Hepatocyte (in vitro differentiated cells): ENCODE measurements around the gene CKAP2. TPM values are rescaled to one million over a fixed set of nuclear protein-coding genes. Genes with fewer than 3 reads are reported as not detected.
A peak's percentile ranks its signal among the peaks of the same experiment; 100 is the strongest.
"Not testable (repeated sequence)": the region's sequence is repeated elsewhere in the genome, so short reads cannot be mapped to it uniquely, and the experiment has no call there.

Experiments
- DNase-seq: peaks from one replicate; pipeline ENCODE4 v3.0.0-alpha.2; 2016; ENCODE audit warnings: low spot score
- H2AFZ ChIP-seq: fragments of 200-600 bp; sonication (generic); 2 replicates; pipeline ENCODE4 v1.6.0; 2016; ENCODE audit warnings: antibody characterized with exemption, mild to moderate bottlenecking
- H3K27ac ChIP-seq: fragments of 200-600 bp; sonication (generic); 2 replicates; pipeline ENCODE4 v1.5.1; 2016; ENCODE audit warnings: mild to moderate bottlenecking
- H3K27me3 ChIP-seq: fragments of 200-600 bp; sonication (generic); 2 replicates; pipeline ENCODE4 v1.6.1; 2016
- H3K36me3 ChIP-seq: fragments of 200-600 bp; sonication (generic); replicated peaks from 2 replicates; pipeline ENCODE4 v1.5.1; 2016; ENCODE audit warnings: low read depth; ENCODE audit not compliant: insufficient read depth
- H3K4me1 ChIP-seq: fragments of 200-600 bp; sonication (generic); 2 replicates; pipeline ENCODE4 v1.5.1; 2016; ENCODE audit warnings: mild to moderate bottlenecking, moderate library complexity; ENCODE audit not compliant: insufficient read depth
- H3K4me2 ChIP-seq: fragments of 200-600 bp; sonication (generic); 2 replicates; pipeline ENCODE4 v1.6.0; 2016
- H3K4me3 ChIP-seq: fragments of 200-600 bp; sonication (generic); 2 replicates; pipeline ENCODE4 v1.5.1; 2016; ENCODE audit warnings: mild to moderate bottlenecking
- H3K79me2 ChIP-seq: fragments of 200-600 bp; sonication (generic); 2 replicates; pipeline ENCODE4 v1.6.0; 2017; ENCODE audit warnings: mild to moderate bottlenecking
- H3K9me2 ChIP-seq: fragments of 200-600 bp; sonication (generic); replicated peaks from 2 replicates; pipeline ENCODE4 v1.6.0; 2017; ENCODE audit warnings: mild to moderate bottlenecking; ENCODE audit not compliant: insufficient read depth
- H3K9me3 ChIP-seq: fragments of 200-600 bp; sonication (generic); 2 replicates; pipeline ENCODE4 v1.5.1; 2016; ENCODE audit warnings: low read depth, mild to moderate bottlenecking
- H4K20me1 ChIP-seq: fragments of 200-600 bp; sonication (generic); 2 replicates; pipeline ENCODE4 v1.6.0; 2016; ENCODE audit warnings: mild to moderate bottlenecking; ENCODE audit not compliant: insufficient read depth, poor library complexity, severe bottlenecking
- EZH2 ChIP-seq: fragments of 200-600 bp; sonication (generic); IDR thresholded peaks from 2 replicates; pipeline ENCODE4 v1.6.1; 2016; ENCODE audit warnings: antibody characterized with exemption, mild to moderate bottlenecking, borderline replicate concordance
- EZH2phosphoT487 ChIP-seq: fragments of 200-600 bp; sonication (generic); IDR thresholded peaks from one replicate; pipeline ENCODE4 v1.6.1; 2018; ENCODE audit warnings: antibody characterized with exemption, mild to moderate bottlenecking, low read depth, moderate library complexity; ENCODE audit not compliant: unreplicated experiment, severe bottlenecking
- WGBS: methylation state at CpG from one replicate; pipeline ENCODE4 v1.1.6; 2016; ENCODE audit warnings: low lambda C conversion rate; ENCODE audit errors: missing lambda C conversion rate; 5-methylcytosine and 5-hydroxymethylcytosine counted together
- polyA plus RNA-seq: library from polyadenylated mRNA; unstranded; fragments of >200 nt; fragmentation: Nextera tagmentation; extraction: Ambion mirVana; gene quantifications from 2 replicates; pipeline ENCODE4 v1.2.1, GENCODE V29; 2016
- total RNA-seq: library from RNA; depleted of rRNA; stranded (reverse); fragments of >200 nt; gene quantifications from 2 replicates; pipeline ENCODE4 v1.2.3, GENCODE V29; 2014
- TF ChIP-seq, protein P1 (sequence below): fragments of 200-600 bp; sonication (generic); IDR thresholded peaks from 2 replicates; pipeline ENCODE4 v1.5.1; 2016; ENCODE audit warnings: antibody characterized with exemption, mild to moderate bottlenecking; ENCODE audit not compliant: poor library complexity

CKAP2 gene, protein sequence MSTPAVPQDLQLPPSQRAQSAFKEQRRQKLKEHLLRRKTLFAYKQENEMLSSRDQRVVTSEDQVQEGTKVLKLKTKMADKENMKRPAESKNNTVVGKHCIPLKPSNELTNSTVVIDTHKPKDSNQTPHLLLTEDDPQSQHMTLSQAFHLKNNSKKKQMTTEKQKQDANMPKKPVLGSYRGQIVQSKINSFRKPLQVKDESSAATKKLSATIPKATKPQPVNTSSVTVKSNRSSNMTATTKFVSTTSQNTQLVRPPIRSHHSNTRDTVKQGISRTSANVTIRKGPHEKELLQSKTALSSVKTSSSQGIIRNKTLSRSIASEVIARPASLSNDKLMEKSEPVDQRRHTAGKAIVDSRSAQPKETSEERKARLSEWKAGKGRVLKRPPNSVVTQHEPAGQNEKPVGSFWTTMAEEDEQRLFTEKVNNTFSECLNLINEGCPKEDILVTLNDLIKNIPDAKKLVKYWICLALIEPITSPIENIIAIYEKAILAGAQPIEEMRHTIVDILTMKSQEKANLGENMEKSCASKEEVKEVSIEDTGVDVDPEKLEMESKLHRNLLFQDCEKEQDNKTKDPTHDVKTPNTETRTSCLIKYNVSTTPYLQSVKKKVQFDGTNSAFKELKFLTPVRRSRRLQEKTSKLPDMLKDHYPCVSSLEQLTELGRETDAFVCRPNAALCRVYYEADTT
- 20.7 and 21.4 TPM in 2 replicates for total RNA-seq
- polyA plus RNA-seq, result 15.3 and 17.2 TPM in 2 replicates

DNA sequence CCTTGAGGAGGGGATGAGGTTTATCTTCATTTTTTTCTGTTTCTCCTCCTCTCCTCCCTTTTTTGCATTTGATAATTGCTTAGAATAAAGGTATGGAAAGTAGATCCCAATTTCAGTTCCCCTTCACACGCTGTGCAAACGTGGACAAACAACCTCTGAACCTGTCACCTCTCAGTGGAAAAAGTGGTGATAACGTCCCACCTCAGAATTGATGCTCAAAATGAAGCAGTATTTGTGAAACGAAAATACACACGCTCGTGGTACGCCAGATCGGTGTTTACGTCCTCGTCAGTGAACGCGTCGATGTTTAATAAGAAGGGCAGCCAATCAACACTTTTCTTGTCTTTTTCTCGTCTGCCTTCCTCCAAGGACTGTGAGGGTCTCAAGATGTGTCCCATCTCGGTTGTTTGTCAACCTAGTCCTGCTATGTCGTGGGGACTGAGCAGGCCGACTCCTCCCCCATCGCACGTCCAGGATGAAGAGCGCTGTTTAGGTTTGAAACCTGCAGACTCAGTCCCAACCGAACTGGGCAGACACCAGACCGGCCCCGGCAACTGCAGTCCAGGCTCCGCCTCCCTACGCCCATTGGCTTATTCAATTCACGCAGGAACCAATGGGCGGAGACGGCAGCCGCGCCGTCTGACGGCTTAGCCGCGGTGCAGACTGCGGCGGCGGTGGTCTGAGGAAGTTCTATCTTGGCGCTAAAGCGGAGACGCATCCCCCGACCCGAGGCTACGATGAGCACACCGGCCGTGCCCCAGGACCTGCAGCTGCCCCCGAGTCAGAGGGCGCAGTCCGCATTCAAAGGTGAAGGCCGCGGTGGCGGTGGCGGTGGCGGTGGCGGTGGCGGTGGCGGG is at the start of gene CKAP2:
Gene CKAP2 (plus strand): TSS at position 659 of the 857 bp plus-strand sequence. CDS start 79 bp downstream, at position 738.
- peaks cover 38% of the 10 kb centered on the region for H3K79me2 ChIP-seq

DNA sequence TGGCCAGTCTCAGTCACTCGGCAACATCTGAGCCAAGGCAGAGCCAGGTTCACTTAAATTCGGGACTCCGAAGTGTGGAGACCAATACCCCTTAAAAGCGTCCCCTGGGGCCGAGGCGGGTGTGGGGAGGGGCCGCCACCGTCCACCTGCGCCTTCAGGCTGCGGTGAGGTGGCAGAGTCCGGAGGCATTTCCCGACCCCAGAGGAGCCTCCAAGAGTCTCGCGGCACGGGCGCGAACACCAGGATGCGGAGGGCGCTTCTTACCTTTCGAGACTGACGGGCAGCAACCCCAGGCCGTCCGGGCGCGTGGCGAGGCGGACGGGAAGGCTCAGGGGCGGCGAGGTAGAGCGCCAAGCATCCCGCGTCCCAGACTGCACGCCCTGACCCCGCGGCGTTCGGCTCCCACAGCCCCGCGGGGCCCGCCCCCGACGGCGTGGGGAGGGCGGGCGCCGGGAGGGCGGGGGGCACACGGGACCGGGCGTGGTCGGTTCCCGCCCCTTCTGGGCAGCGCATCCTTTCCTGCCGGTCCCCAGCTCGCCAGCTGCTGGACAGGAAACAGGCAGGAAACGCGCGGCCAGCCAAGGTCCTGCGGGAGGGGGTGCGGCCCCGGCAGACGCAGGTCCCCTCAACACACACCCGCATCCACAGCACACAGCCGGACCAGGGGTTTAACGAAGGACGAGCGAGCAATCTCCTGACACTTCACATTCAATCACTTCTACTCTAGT is 49.3 kb upstream of the CKAP2 start, which contains the start of gene THSD1:
Gene THSD1 (minus strand): TSS at position 406 of the 728 bp plus-strand sequence. CDS start 3,572 bp downstream, outside the sequence.
- DNase-seq, result peak; percentile 45
- Histone ChIP-seq H3K9me3 (no peaks in the 10 kb centered on the region), H3K79me2 (no peaks in the 10 kb centered on the region), H3K4me3 (peak within 1 kb of the TSS; percentile 52), H3K27ac (no peak within 1 kb of the TSS), H3K4me2 (peak within 1 kb of the TSS; percentile 96), H4K20me1 (no peaks in the 10 kb centered on the region), H3K9me2 (no peaks in the 10 kb centered on the region), H3K4me1 (peaks cover 12% of the 10 kb centered on the region), H3K27me3 (peaks cover 26% of the 10 kb centered on the region), H2AFZ (peak within 1 kb of the TSS; percentile 56), H3K36me3 (no peaks in the 10 kb centered on the region)
- WGBS, result 3% methylated on average over 35 of the region's 68 CpGs
- TF ChIP-seq EZH2 (peak; percentile 46), EZH2phosphoT487 (no peak)
- TF ChIP-seq, protein P1, sequence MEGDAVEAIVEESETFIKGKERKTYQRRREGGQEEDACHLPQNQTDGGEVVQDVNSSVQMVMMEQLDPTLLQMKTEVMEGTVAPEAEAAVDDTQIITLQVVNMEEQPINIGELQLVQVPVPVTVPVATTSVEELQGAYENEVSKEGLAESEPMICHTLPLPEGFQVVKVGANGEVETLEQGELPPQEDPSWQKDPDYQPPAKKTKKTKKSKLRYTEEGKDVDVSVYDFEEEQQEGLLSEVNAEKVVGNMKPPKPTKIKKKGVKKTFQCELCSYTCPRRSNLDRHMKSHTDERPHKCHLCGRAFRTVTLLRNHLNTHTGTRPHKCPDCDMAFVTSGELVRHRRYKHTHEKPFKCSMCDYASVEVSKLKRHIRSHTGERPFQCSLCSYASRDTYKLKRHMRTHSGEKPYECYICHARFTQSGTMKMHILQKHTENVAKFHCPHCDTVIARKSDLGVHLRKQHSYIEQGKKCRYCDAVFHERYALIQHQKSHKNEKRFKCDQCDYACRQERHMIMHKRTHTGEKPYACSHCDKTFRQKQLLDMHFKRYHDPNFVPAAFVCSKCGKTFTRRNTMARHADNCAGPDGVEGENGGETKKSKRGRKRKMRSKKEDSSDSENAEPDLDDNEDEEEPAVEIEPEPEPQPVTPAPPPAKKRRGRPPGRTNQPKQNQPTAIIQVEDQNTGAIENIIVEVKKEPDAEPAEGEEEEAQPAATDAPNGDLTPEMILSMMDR, result no peak

More for the DNA sequence above, at the start of gene CKAP2:
- H3K27ac ChIP-seq, result peak within 1 kb of the TSS; percentile 91
- peak within 1 kb of the TSS; percentile 82 for H3K4me2 ChIP-seq
- H3K4me3 ChIP-seq, result peak within 1 kb of the TSS; percentile 85
- no peaks in the 10 kb centered on the region for H4K20me1 ChIP-seq
- TF ChIP-seq EZH2phosphoT487 (no peak), EZH2 (no peak)
- TF ChIP-seq, protein P1, result no peak
- WGBS, result 3% methylated on average over 53 of the region's 56 CpGs
- no peaks in the 10 kb centered on the region for H3K9me3 ChIP-seq
- no peaks in the 10 kb centered on the region for H3K4me1 ChIP-seq
- peak; percentile 97 for DNase-seq
- no peaks in the 10 kb centered on the region for H3K36me3 ChIP-seq
- H3K27me3 ChIP-seq, result no peaks in the 10 kb centered on the region
- H3K9me2 ChIP-seq, result no peaks in the 10 kb centered on the region
- H2AFZ ChIP-seq, result peak within 1 kb of the TSS; percentile 94

DNA sequence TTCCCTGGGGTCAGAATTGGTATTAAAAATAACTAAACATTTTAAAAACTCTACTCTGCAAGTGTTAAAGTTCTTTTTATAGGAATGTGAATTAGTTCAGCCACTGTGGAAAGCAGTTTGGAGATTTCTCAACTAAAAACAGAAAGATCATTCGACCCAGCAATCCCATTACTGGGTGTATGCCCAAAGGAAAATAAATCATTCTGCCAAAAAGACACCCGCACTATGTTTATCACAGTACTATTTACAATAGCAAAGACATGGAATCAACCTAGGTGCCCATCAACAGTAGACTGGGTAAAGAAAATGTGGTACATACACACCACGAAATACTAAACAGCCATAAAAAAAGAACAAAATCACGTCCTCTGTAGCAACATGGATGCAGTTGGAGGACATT is 48.6 kb upstream of the CKAP2 start:
- Histone ChIP-seq H2AFZ (peak overlapping the region; percentile 56), H3K9me2 (no peaks in the 10 kb centered on the region), H3K36me3 (no peaks in the 10 kb centered on the region), H3K27me3 (peaks cover 26% of the 10 kb centered on the region), H3K79me2 (no peaks in the 10 kb centered on the region), H3K27ac (no peak overlapping the region), H4K20me1 (no peaks in the 10 kb centered on the region), H3K9me3 (no peaks in the 10 kb centered on the region), H3K4me1 (peaks cover 12% of the 10 kb centered on the region), H3K4me3 (no peak overlapping the region), H3K4me2 (peak overlapping the region; percentile 96)
- 87% methylated on average over 4 of the region's 4 CpGs for WGBS
- DNase-seq, result no peak
- no peak for TF ChIP-seq EZH2
- TF ChIP-seq EZH2phosphoT487, result no peak
- TF ChIP-seq, protein P1, result no peak

- peaks cover 12% of the 10 kb centered on the region for H3K4me1 ChIP-seq
- not testable (repeated sequence) for H3K4me3 ChIP-seq, H4K20me1 ChIP-seq, DNase-seq, H3K36me3 ChIP-seq, H3K9me2 ChIP-seq, H3K9me3 ChIP-seq, H2AFZ ChIP-seq, H3K27ac ChIP-seq, H3K79me2 ChIP-seq, H3K4me2 ChIP-seq
- peaks cover 26% of the 10 kb centered on the region for H3K27me3 ChIP-seq
- 91% methylated on average over 12 of the region's 12 CpGs for whole genome bisulfite sequencing
These were observed 47.8 kb upstream of the CKAP2 start for GRCh38 chr13:52407436-52407835.
